GM12875 (cell line): ENCODE results near the gene EVX2.

Experiments used
- H3K4me3 ChIP-seq: one replicate; pipeline ENCODE4 v1.5.1; 2011; ENCODE audit warnings: low read depth, low read length, control low read depth
- TF ChIP-seq, protein P1 (sequence below): IDR thresholded peaks from 2 replicates; pipeline ENCODE4 v1.5.1; 2011; ENCODE audit warnings: low read depth, mild to moderate bottlenecking, control low read depth, inconsistent platforms, low read length, moderate library complexity, borderline replicate concordance; ENCODE audit not compliant: insufficient read depth

Gene EVX2

DNA sequence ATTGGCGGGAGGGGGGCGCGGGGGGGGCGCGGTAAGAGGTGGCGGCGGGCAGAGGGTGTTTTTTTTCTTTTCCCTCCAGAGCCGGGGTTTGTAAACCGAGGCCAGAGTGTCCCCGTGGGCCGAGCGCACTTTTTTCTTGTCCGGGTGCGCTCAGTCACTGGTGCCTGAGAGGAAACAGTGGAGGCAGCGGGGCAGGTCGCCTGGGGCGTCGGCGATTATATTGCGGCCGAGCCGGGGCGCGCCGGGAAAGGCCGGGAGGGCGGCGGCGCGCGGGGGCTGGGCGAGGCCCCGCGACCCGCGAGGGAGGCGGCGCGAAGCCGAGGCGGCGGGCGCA is 46.0 kb upstream of the EVX2 start:
- no peak overlapping the region for H3K4me3 ChIP-seq
- TF ChIP-seq, protein P1, sequence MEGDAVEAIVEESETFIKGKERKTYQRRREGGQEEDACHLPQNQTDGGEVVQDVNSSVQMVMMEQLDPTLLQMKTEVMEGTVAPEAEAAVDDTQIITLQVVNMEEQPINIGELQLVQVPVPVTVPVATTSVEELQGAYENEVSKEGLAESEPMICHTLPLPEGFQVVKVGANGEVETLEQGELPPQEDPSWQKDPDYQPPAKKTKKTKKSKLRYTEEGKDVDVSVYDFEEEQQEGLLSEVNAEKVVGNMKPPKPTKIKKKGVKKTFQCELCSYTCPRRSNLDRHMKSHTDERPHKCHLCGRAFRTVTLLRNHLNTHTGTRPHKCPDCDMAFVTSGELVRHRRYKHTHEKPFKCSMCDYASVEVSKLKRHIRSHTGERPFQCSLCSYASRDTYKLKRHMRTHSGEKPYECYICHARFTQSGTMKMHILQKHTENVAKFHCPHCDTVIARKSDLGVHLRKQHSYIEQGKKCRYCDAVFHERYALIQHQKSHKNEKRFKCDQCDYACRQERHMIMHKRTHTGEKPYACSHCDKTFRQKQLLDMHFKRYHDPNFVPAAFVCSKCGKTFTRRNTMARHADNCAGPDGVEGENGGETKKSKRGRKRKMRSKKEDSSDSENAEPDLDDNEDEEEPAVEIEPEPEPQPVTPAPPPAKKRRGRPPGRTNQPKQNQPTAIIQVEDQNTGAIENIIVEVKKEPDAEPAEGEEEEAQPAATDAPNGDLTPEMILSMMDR, result no peak

GRCh38 chr2:176128982-176129796 is 45.4 kb upstream of the EVX2 start, which contains the start of gene HOXD8:
Gene HOXD8, plus strand, starts transcription at chr2:176129705. Its CDS starts 662 bp downstream, at chr2:176130367.
- H3K4me3 ChIP-seq, result no peak within 1 kb of the TSS
- TF ChIP-seq, protein P1, result no peak

GRCh38 chr2:176128172-176128981 is 44.6 kb upstream of the EVX2 start:
- no peak overlapping the region for H3K4me3 ChIP-seq

GRCh38 chr2:176127774-176128072 is 44.0 kb upstream of the EVX2 start:
- H3K4me3 ChIP-seq, result no peak overlapping the region
- TF ChIP-seq, protein P1, result no peak

More at GRCh38 chr2:176128172-176128981, 44.6 kb upstream of the EVX2 start:
- TF ChIP-seq, protein P1, result no peak

DNA sequence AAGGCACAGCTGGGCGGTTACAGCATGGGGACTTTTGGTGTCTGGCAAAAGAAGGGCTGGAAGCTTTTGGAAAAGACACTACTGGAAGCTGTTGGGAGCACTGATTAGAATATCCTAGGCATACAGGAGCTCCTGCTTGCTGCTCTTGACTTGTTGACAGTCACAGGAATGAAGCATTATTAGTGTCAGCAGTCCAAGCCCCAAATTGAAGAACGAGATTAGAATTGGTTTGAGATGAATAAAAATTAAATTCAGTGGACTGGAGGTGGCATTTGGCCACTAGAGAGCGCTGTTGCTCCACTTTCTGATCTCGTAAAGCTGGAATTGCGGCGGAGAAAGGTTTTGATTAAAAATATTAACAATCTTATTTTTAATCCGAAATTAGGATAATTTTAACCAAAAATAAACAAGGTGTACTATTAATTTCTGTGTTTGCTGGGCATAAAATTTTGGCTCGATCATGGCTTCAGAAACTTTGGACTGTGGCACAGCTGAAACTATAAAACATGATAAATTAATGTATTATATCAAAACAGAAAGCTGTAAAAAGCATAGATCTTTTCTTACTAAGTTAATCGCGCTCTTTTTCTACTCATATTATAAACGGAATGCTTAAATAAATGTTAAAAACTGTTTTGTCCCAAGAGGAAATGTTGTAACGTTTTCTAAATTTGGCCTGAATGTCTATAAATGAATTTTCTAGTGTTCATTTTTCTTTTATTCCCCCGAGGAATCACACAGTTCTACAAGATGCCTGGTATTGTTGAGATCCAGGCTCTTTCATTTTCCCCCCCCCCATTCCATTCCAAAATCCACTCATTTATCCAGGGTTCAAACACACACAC is 43.4 kb upstream of the EVX2 start:
- TF ChIP-seq, protein P1, result peak; percentile 59; the same call in 1 of the 2 replicates
- H3K4me3 ChIP-seq, result no peak overlapping the region

DNA sequence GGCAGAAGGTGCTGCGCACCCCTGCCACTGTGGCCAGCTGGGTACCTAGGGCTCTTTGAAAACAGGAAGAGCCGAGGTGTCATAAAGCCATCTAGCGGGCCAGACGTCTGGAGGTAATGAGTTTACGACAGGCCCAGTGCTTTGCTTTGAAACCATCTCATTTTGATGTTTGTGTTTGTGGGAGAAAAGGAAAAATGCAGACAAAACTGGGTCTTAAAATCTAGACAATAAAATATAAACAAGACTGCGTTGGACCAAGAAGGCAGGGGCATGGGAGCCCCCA is 42.0 kb upstream of the EVX2 start:
- TF ChIP-seq, protein P1, result no peak
- H3K4me3 ChIP-seq, result no peak overlapping the region
